Measurements from ENCODE around the gene RCAN1.

DNA sequence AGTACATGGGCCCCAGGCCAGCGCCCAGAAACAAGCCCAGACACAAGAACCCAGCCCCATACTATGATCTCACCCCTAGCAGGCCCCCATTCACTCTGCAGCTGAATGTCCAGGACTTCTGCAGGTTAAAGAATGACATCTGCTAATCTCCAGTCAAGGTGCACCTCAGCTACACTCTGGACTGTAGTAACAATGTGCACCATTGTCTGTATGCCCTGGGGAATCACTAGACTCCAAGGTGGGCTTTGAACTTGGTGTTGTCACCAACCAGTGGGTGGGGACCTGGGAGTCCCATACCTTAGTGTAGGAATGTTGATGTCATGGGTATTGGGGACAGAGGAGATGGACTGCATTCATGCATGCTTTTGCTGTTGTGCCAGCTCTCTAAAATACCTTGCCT lies 113.2 kb downstream of the RCAN1 start:
- TF ChIP-seq, protein P1, sequence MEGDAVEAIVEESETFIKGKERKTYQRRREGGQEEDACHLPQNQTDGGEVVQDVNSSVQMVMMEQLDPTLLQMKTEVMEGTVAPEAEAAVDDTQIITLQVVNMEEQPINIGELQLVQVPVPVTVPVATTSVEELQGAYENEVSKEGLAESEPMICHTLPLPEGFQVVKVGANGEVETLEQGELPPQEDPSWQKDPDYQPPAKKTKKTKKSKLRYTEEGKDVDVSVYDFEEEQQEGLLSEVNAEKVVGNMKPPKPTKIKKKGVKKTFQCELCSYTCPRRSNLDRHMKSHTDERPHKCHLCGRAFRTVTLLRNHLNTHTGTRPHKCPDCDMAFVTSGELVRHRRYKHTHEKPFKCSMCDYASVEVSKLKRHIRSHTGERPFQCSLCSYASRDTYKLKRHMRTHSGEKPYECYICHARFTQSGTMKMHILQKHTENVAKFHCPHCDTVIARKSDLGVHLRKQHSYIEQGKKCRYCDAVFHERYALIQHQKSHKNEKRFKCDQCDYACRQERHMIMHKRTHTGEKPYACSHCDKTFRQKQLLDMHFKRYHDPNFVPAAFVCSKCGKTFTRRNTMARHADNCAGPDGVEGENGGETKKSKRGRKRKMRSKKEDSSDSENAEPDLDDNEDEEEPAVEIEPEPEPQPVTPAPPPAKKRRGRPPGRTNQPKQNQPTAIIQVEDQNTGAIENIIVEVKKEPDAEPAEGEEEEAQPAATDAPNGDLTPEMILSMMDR (IDR thresholded peaks at IDR 0.05): no peak
- no peak for TF ChIP-seq EP300 (IDR thresholded peaks at IDR 0.05)
- no peak for TF ChIP-seq POLR2A (IDR thresholded peaks at IDR 0.05)

All from suprapubic skin (tissue), 3 donors.